SU-DHL-6 (cell line): Measurements from ENCODE around the gene GPX1.

Experiments
- H2AFZ ChIP-seq: fragments of 200-600 bp; sonication (generic); 2 replicates; pipeline ENCODE4 v1.6.1; 2014; ENCODE audit warnings: low read depth, mild to moderate bottlenecking, moderate library complexity, mixed read lengths, antibody characterized with exemption, low read length; ENCODE audit not compliant: severe bottlenecking
- H3F3A ChIP-seq: fragments of 200-600 bp; shearing (Covaris generic); 2 replicates; pipeline ENCODE4 v1.6.0; 2016; ENCODE audit warnings: antibody characterized with exemption, mild to moderate bottlenecking; ENCODE audit not compliant: insufficient read depth
- H3K27ac ChIP-seq: fragments of 200-600 bp; sonication (generic); 2 replicates; pipeline ENCODE4 v1.5.1; 2016; ENCODE audit warnings: low read depth, mild to moderate bottlenecking, low read length, moderate library complexity, mixed read lengths
- H3K27me3 ChIP-seq: fragments of 200-600 bp; sonication (generic), shearing (Covaris generic); 2 replicates; pipeline ENCODE4 v1.6.0; 2014; ENCODE audit warnings: mild to moderate bottlenecking, low read length
- H3K36me3 ChIP-seq: fragments of 200-600 bp; sonication (generic); 2 replicates; pipeline ENCODE4 v1.6.1; 2014; ENCODE audit warnings: mild to moderate bottlenecking, low read length, mixed read lengths
- H3K4me2 ChIP-seq: fragments of 300-600, 200-600 bp; shearing (Covaris generic), sonication (generic); 2 replicates; pipeline ENCODE4 v1.6.0; 2014; ENCODE audit warnings: low read length, low read depth, mild to moderate bottlenecking; ENCODE audit not compliant: poor library complexity, severe bottlenecking
- H3K4me3 ChIP-seq: fragments of 200-600 bp; sonication (generic); 2 replicates; pipeline ENCODE4 v1.5.1; 2014; ENCODE audit warnings: antibody characterized with exemption, low read length, mild to moderate bottlenecking, mixed read lengths; ENCODE audit not compliant: insufficient read depth, poor library complexity, severe bottlenecking
- H3K79me2 ChIP-seq: fragments of 200-600 bp; sonication (generic); 2 replicates; pipeline ENCODE4 v1.6.1; 2014; ENCODE audit warnings: mild to moderate bottlenecking, low read length, moderate library complexity; ENCODE audit not compliant: insufficient read depth
- H3K9ac ChIP-seq: fragments of 200-600 bp; sonication (generic); 2 replicates; pipeline ENCODE4 v1.7.0; 2014; ENCODE audit warnings: mild to moderate bottlenecking, low read length
- H3K9me2 ChIP-seq: fragments of 200-600 bp; sonication (generic); replicated peaks from 2 replicates; pipeline ENCODE4 v1.6.1; 2014; ENCODE audit warnings: low read length; ENCODE audit not compliant: insufficient read depth
- H3K9me3 ChIP-seq: fragments of 200-600 bp; sonication (generic); 2 replicates; pipeline ENCODE4 v1.6.1; 2014; ENCODE audit warnings: low read length, mixed read lengths; ENCODE audit not compliant: insufficient read depth
- H4K20me1 ChIP-seq: fragments of 200-600 bp; sonication (generic); 2 replicates; pipeline ENCODE4 v1.6.1; 2014; ENCODE audit warnings: low read depth, mild to moderate bottlenecking, antibody characterized with exemption, low read length, moderate library complexity, mixed read lengths
- EZH2phosphoT487 ChIP-seq: fragments of 200-600 bp; sonication (generic), shearing (Covaris generic); conservative IDR thresholded peaks from 2 replicates; pipeline ENCODE4 v1.6.1; 2018; ENCODE audit warnings: mild to moderate bottlenecking, antibody characterized with exemption, low read length, moderate library complexity, mixed read lengths
- TF ChIP-seq, protein P1 (sequence below): fragments of 200-600 bp; sonication (generic); IDR thresholded peaks from one replicate; pipeline ENCODE4 v1.5.1; 2017; ENCODE audit warnings: antibody characterized with exemption, mild to moderate bottlenecking, low read length, moderate library complexity; ENCODE audit not compliant: insufficient read depth, poor library complexity, severe bottlenecking

The GPX1 gene

DNA sequence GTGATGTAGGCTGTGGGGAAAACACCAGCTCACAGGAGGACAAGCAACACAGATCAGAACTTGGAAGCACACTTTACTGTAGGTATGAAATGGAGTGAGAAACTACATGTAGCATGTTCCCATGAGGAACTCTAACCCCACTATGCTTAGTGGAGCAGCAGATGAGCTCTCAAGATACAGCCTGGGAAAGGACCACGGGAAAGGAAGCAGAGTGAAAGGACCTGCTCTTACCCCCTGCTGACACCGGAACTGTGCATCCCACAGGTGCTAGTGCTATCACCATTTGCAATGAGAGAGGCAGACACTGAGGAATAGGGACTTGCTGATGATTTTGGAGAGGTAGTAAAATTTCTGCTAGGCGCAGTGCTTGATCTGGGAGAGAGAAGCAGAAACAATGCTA lies 46.9 kb downstream of the GPX1 start:
- Histone ChIP-seq H4K20me1 (no peaks in the 10 kb centered on the region), H3K27ac (no peak overlapping the region), H2AFZ (no peak overlapping the region), H3K79me2 (no peaks in the 10 kb centered on the region), H3K36me3 (no peaks in the 10 kb centered on the region; the same call in 1 of the 2 replicates), H3F3A (no peaks in the 10 kb centered on the region), H3K9me3 (no peaks in the 10 kb centered on the region), H3K4me2 (no peak overlapping the region), H3K9ac (no peak overlapping the region), H3K9me2 (no peaks in the 10 kb centered on the region), H3K27me3 (no peaks in the 10 kb centered on the region), H3K4me3 (no peak overlapping the region)
- no peak for TF ChIP-seq EZH2phosphoT487
- TF ChIP-seq, protein P1, sequence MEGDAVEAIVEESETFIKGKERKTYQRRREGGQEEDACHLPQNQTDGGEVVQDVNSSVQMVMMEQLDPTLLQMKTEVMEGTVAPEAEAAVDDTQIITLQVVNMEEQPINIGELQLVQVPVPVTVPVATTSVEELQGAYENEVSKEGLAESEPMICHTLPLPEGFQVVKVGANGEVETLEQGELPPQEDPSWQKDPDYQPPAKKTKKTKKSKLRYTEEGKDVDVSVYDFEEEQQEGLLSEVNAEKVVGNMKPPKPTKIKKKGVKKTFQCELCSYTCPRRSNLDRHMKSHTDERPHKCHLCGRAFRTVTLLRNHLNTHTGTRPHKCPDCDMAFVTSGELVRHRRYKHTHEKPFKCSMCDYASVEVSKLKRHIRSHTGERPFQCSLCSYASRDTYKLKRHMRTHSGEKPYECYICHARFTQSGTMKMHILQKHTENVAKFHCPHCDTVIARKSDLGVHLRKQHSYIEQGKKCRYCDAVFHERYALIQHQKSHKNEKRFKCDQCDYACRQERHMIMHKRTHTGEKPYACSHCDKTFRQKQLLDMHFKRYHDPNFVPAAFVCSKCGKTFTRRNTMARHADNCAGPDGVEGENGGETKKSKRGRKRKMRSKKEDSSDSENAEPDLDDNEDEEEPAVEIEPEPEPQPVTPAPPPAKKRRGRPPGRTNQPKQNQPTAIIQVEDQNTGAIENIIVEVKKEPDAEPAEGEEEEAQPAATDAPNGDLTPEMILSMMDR, result no peak

DNA sequence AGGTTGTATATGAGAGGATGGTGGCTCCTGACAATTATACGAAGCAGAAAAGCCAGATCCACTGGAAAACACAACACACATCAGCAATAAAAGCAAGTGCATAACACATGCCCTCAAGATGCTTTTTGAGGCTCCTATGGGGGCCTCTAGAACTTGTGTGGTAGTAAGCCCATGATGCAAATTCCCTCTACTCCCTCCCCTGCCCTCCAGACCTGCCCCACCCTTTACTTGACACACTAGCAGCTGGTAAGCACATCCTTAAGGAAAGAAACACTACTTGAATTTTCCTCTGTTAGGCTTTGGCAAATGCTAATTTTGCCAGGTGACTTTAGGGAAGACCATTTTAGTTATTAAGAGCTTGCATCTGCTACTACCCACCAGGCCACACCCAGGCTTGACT lies 47.5 kb downstream of the GPX1 start:
- Histone ChIP-seq H3K9ac (no peak overlapping the region), H3K4me3 (no peak overlapping the region), H3K9me3 (no peaks in the 10 kb centered on the region), H3K4me2 (no peak overlapping the region), H4K20me1 (no peaks in the 10 kb centered on the region), H3K27me3 (no peaks in the 10 kb centered on the region), H3K79me2 (no peaks in the 10 kb centered on the region), H3K36me3 (no peaks in the 10 kb centered on the region; the same call in 1 of the 2 replicates), H3F3A (no peaks in the 10 kb centered on the region), H2AFZ (no peak overlapping the region), H3K27ac (no peak overlapping the region), H3K9me2 (no peaks in the 10 kb centered on the region)
- no peak for TF ChIP-seq EZH2phosphoT487
- TF ChIP-seq, protein P1, result no peak
